Endodermal cell (in vitro differentiated cells): Measurements from ENCODE around the gene PHF5A. TPM values are rescaled to one million over a fixed set of nuclear protein-coding genes. Genes with fewer than 3 reads are reported as not detected.

Experiments
- DNase-seq: peaks from one replicate; pipeline ENCODE4 v3.0.0-alpha.2; 2017
- H3K27ac ChIP-seq: 2 replicates; pipeline ENCODE4 v1.5.1; 2013; ENCODE audit warnings: mild to moderate bottlenecking, low read depth, low read length, moderate library complexity
- H3K27me3 ChIP-seq: 2 replicates; pipeline ENCODE4 v1.6.1; 2013; ENCODE audit warnings: mild to moderate bottlenecking, low read length, moderate library complexity; ENCODE audit not compliant: insufficient read depth, control insufficient read depth, poor library complexity, severe bottlenecking
- H3K36me3 ChIP-seq: 2 replicates; pipeline ENCODE4 v1.7.0; 2013; ENCODE audit warnings: mild to moderate bottlenecking, low read length, moderate library complexity; ENCODE audit not compliant: control insufficient read depth, insufficient read depth
- H3K4me1 ChIP-seq: one replicate; pipeline ENCODE4 v1.7.0; 2013; ENCODE audit warnings: low read length; ENCODE audit not compliant: control insufficient read depth, insufficient read depth
- H3K4me3 ChIP-seq: 2 replicates; pipeline ENCODE4 v1.5.1; 2013; ENCODE audit warnings: mild to moderate bottlenecking, low read length, moderate library complexity
- H3K9ac ChIP-seq: 2 replicates; pipeline ENCODE4 v1.6.1; 2013; ENCODE audit warnings: mild to moderate bottlenecking, low read length, moderate library complexity; ENCODE audit not compliant: poor library complexity, severe bottlenecking; ENCODE audit errors: extremely low read depth
- H3K9me3 ChIP-seq: 2 replicates; pipeline ENCODE4 v1.6.1; 2013; ENCODE audit warnings: mild to moderate bottlenecking, low read length, moderate library complexity; ENCODE audit not compliant: control insufficient read depth
- H3K27ac Mint-ChIP-seq: 2 replicates; pipeline ENCODE4 v1.8.0; 2020; ENCODE audit warnings: mixed read lengths
- H3K27me3 Mint-ChIP-seq: 2 replicates; pipeline ENCODE4 v1.8.0; 2021; ENCODE audit warnings: mild to moderate bottlenecking, mixed read lengths; ENCODE audit not compliant: insufficient read depth
- H3K36me3 Mint-ChIP-seq: 2 replicates; pipeline ENCODE4 v1.8.0; 2020; ENCODE audit warnings: low read depth, mixed read lengths
- H3K4me1 Mint-ChIP-seq: 2 replicates; pipeline ENCODE4 v1.8.0; 2020; ENCODE audit warnings: mixed read lengths
- H3K4me3 Mint-ChIP-seq: 2 replicates; pipeline ENCODE4 v1.8.0; 2020; ENCODE audit warnings: mild to moderate bottlenecking, moderate library complexity, mixed read lengths
- H3K9me3 Mint-ChIP-seq: 2 replicates; pipeline ENCODE4 v1.8.0; 2020; ENCODE audit warnings: mild to moderate bottlenecking, mixed read lengths
- WGBS, 2 experiments: methylation state at CpG; one replicate each; pipeline versions ENCODE4 v1.1.5 to v1.1.7; 2013; ENCODE audit warnings: missing lambda C conversion rate in 2 of 2, mixed read lengths in 1 of 2; ENCODE audit not compliant: insufficient coverage in 1 of 2, insufficient read length in 1 of 2; 5-methylcytosine and 5-hydroxymethylcytosine counted together
- total RNA-seq, 2 donors: library from RNA; stranded (reverse); fragmentation: NEBNext Ultra II Directional in 1 of 2; extraction: Animal tissue kit (Norgen Biotek cat#: 25700) in 1 of 2; gene quantifications; 2 replicates in 1 of 2; 3 replicates in 1 of 2; pipeline ENCODE4 v1.2.1, GENCODE V29; 2021
- TF ChIP-seq, protein P1 (sequence below): fragments of 200-600 bp; sonication (generic); conservative IDR thresholded peaks from 2 replicates; pipeline ENCODE4 v1.5.0; 2021; ENCODE audit warnings: antibody characterized with exemption, mild to moderate bottlenecking

PHF5A gene
- total RNA-seq, 2 donors from 2014 or later, result 71.0 to 80.8 TPM

DNA sequence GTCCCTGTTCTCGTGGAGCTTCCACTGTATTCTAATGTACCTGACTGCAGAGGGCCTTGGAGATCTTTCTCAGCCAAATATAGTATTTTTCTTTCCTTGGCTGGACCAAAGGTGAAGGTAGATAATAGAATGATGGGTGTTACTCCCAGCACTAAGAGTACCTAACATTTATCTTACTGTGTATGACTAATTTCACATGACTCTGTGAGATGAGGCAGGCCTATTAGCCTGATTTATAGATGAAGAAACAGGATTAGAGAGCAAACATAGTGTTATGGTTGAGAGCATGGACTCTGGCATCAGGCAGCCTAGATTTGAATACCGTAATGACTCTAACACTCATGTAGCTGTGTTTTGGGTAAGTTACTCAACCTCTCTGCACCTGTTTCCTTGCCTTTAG is 3.1 kb upstream of the PHF5A start:
- TF ChIP-seq, protein P1, sequence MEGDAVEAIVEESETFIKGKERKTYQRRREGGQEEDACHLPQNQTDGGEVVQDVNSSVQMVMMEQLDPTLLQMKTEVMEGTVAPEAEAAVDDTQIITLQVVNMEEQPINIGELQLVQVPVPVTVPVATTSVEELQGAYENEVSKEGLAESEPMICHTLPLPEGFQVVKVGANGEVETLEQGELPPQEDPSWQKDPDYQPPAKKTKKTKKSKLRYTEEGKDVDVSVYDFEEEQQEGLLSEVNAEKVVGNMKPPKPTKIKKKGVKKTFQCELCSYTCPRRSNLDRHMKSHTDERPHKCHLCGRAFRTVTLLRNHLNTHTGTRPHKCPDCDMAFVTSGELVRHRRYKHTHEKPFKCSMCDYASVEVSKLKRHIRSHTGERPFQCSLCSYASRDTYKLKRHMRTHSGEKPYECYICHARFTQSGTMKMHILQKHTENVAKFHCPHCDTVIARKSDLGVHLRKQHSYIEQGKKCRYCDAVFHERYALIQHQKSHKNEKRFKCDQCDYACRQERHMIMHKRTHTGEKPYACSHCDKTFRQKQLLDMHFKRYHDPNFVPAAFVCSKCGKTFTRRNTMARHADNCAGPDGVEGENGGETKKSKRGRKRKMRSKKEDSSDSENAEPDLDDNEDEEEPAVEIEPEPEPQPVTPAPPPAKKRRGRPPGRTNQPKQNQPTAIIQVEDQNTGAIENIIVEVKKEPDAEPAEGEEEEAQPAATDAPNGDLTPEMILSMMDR, result no peak
- no peaks in the 10 kb centered on the region for H3K9me3 ChIP-seq
- no peak for DNase-seq
- no peak overlapping the region for H3K27ac ChIP-seq
- peaks cover 18% of the 10 kb centered on the region for H3K36me3 ChIP-seq
- no peak overlapping the region for H3K9ac ChIP-seq
- Mint-ChIP-seq H3K27me3 (no peaks in the 10 kb centered on the region), H3K9me3 (no peaks in the 10 kb centered on the region), H3K4me1 (peaks cover 13% of the 10 kb centered on the region), H3K36me3 (peaks cover 16% of the 10 kb centered on the region), H3K4me3 (no peak overlapping the region), H3K27ac (no peak overlapping the region)
- H3K27me3 ChIP-seq, result no peaks in the 10 kb centered on the region
- H3K4me1 ChIP-seq, result peaks cover 10% of the 10 kb centered on the region
- 86% methylated on average over 1 of the region's 2 CpGs for WGBS, 2 experiments
- no peak overlapping the region for H3K4me3 ChIP-seq

DNA sequence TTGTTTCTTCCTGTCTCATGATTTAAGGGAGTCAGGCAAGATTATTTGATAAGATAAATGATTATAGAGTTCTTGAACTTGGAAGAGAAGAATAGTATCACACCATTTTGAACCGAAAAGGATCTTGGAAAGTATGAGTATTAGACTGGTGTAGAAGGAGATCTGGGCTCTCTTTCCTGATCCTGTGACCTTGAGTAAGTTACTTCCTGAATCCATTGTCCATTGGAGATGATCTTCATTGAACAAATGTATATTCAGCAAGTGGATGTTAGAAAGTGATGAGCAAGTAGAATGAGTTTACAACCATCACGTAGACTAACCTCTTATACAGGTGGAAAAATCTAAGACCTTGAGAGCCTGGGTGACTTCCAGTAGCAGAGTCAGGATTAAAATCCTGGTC is 2.4 kb upstream of the PHF5A start:
- Mint-ChIP-seq H3K27me3 (no peaks in the 10 kb centered on the region), H3K4me1 (peaks cover 13% of the 10 kb centered on the region), H3K27ac (no peak overlapping the region), H3K4me3 (peak overlapping the region; percentile 90), H3K36me3 (peaks cover 22% of the 10 kb centered on the region), H3K9me3 (no peaks in the 10 kb centered on the region)
- H3K4me1 ChIP-seq, result peaks cover 10% of the 10 kb centered on the region
- WGBS, 2 experiments, result 86 to 95% methylated on average over 2 of the region's 2 CpGs
- H3K27me3 ChIP-seq, result no peaks in the 10 kb centered on the region
- no peak overlapping the region for H3K27ac ChIP-seq
- no peak overlapping the region for H3K4me3 ChIP-seq
- H3K36me3 ChIP-seq, result peaks cover 25% of the 10 kb centered on the region
- no peaks in the 10 kb centered on the region for H3K9me3 ChIP-seq
- DNase-seq, result no peak
- H3K9ac ChIP-seq, result no peak overlapping the region
- TF ChIP-seq, protein P1, result no peak

DNA sequence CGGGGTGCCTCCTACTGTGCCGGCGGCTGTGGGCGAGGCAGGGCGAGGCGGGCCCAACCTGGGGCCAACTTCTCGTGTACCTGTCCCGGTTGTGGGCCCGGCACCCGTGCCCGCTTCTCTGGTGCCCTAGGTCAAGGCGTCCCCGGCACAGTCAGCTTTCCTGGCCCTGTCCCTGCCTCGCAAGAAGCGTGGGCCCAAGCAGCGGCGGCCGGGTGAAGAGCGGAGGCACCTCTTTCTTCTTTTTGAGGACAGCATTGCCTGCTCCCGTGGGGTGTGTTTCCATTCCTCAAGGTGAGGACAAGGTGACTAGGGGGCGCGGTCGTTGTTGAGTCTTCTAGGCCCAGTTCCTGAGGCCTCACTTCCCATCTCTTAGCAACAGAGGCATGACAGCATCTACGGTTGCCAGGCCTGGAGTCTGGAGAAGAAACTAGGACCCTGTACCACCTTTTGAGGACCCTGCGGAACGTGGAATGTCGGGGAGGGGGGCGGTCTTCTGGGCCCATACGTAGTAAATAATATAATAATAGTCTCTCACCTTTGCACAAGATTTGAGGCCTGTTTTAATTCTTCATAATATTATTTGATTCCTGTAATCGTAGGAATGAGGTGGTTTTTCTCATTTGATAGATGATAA is 843 bp upstream of the PHF5A start:
- WGBS, 2 experiments, result 0 to 2% methylated on average over 6 to 25 of the region's 30 CpGs
- H3K9me3 ChIP-seq, result no peaks in the 10 kb centered on the region
- H3K27me3 ChIP-seq, result no peaks in the 10 kb centered on the region
- no peak for DNase-seq
- H3K4me1 ChIP-seq, result peaks cover 14% of the 10 kb centered on the region
- Mint-ChIP-seq H3K27ac (peak overlapping the region; percentile 99), H3K4me1 (peaks cover 13% of the 10 kb centered on the region), H3K4me3 (peak overlapping the region; percentile 90), H3K9me3 (no peaks in the 10 kb centered on the region), H3K27me3 (no peaks in the 10 kb centered on the region), H3K36me3 (peaks cover 31% of the 10 kb centered on the region)
- TF ChIP-seq, protein P1, result no peak
- peak overlapping the region; percentile 99 for H3K4me3 ChIP-seq
- peak overlapping the region; percentile 98 for H3K27ac ChIP-seq
- H3K9ac ChIP-seq, result peak overlapping the region; percentile 90
- H3K36me3 ChIP-seq, result peaks cover 38% of the 10 kb centered on the region
